ENCODE measurements around the gene SART3.

DNA sequence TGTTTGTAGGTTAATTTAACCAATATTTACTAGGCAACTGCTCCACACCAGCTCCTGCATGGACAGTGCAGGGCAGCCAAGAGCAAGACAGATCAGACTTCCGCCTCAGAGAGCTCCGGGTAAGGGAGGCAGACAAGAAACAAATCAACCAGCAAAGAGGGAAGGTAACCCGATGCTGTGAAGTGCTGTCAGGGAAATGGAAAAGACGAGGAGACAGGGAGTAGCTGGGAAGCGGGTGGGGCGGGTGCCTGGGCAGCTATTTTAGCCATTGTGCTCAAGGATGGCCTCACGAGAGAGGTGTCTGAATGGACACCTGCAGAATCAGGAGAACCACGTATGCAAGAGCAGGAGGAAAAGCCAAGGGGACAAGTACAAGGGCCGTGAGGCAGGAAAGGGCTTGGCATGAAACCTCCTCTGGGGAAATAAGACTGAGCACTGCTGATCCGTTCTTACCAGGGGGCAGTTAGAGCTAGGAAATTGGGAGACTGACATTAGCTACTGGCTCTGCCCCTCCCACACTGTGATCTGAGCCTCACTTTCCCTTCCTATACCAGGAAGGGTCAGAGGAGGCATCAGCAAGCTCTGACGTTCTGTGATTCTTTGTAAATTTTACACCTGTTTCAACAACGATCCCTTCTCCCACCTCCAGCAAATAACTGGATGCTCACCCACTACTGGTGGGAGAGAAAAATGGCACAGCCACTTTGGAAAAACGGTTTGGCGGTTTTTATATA, 43.4 kb upstream of the SART3 start:
- TF ChIP-seq, protein P1, sequence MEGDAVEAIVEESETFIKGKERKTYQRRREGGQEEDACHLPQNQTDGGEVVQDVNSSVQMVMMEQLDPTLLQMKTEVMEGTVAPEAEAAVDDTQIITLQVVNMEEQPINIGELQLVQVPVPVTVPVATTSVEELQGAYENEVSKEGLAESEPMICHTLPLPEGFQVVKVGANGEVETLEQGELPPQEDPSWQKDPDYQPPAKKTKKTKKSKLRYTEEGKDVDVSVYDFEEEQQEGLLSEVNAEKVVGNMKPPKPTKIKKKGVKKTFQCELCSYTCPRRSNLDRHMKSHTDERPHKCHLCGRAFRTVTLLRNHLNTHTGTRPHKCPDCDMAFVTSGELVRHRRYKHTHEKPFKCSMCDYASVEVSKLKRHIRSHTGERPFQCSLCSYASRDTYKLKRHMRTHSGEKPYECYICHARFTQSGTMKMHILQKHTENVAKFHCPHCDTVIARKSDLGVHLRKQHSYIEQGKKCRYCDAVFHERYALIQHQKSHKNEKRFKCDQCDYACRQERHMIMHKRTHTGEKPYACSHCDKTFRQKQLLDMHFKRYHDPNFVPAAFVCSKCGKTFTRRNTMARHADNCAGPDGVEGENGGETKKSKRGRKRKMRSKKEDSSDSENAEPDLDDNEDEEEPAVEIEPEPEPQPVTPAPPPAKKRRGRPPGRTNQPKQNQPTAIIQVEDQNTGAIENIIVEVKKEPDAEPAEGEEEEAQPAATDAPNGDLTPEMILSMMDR (IDR thresholded peaks at IDR 0.05), result no peak
- TF ChIP-seq POLR2A (IDR thresholded peaks at IDR 0.05), result no peak

Data from esophagus squamous epithelium (tissue), 4 donors.